ENCODE data around the gene REXO5. TPM values are rescaled to one million over a fixed set of nuclear protein-coding genes. Genes with fewer than 3 reads are reported as not detected.
"Not testable (repeated sequence)": the region's sequence is repeated elsewhere in the genome, so short reads cannot be mapped to it uniquely, and the experiment has no call there.

REXO5 gene
- total RNA-seq, 3 donors from 2014 or later = 3.0 to 6.9 (median 4.1) TPM

GRCh38 chr16:20859229-20859628 is 52.9 kb downstream of the REXO5 start:
- Histone ChIP-seq H3K4me3 (no peak overlapping the region), H3K9me3 (no peaks in the 10 kb centered on the region), H3K4me1 (ENCODE audit: low read depth) (no peaks in the 10 kb centered on the region), H3K36me3 (ENCODE audit: low read depth) (no peaks in the 10 kb centered on the region)
- ATAC-seq = no peak
- no peak for DNase-seq
- TF ChIP-seq CTCF (IDR thresholded peaks at IDR 0.05) = no peak
- intact Hi-C loops (cut with DNase I, micrococcal nuclease) = no loop called here

GRCh38 chr16:20859699-20860098 is 53.4 kb downstream of the REXO5 start:
- intact Hi-C loops (cut with DNase I, micrococcal nuclease) = no loop called here
- no peaks in the 10 kb centered on the region for H3K9me3 ChIP-seq
- H3K4me3 ChIP-seq = no peak overlapping the region
- no peaks in the 10 kb centered on the region for H3K36me3 ChIP-seq (ENCODE audit: low read depth)
- no peaks in the 10 kb centered on the region for H3K4me1 ChIP-seq (ENCODE audit: low read depth)
- no peak for ATAC-seq
- DNase-seq = no peak
- TF ChIP-seq CTCF (IDR thresholded peaks at IDR 0.05) = no peak

GRCh38 chr16:20860361-20860760 is 54.0 kb downstream of the REXO5 start:
- no peak for DNase-seq
- no peaks in the 10 kb centered on the region for H3K9me3 ChIP-seq
- H3K36me3 ChIP-seq (ENCODE audit: low read depth) = no peaks in the 10 kb centered on the region
- no peak overlapping the region for H3K4me3 ChIP-seq
- intact Hi-C loops (cut with DNase I, micrococcal nuclease) = no loop called here
- TF ChIP-seq CTCF (IDR thresholded peaks at IDR 0.05) = no peak
- no peak for ATAC-seq
- H3K4me1 ChIP-seq (ENCODE audit: low read depth) = no peaks in the 10 kb centered on the region

- H3K4me1 ChIP-seq (ENCODE audit: low read depth); H3K9me3 ChIP-seq; H3K4me3 ChIP-seq; ATAC-seq; intact Hi-C loops (cut with DNase I, micrococcal nuclease); DNase-seq; H3K36me3 ChIP-seq (ENCODE audit: low read depth): not testable (repeated sequence)
Measured at GRCh38 chr16:20860995-20861394, 54.7 kb downstream of the REXO5 start.

DNA sequence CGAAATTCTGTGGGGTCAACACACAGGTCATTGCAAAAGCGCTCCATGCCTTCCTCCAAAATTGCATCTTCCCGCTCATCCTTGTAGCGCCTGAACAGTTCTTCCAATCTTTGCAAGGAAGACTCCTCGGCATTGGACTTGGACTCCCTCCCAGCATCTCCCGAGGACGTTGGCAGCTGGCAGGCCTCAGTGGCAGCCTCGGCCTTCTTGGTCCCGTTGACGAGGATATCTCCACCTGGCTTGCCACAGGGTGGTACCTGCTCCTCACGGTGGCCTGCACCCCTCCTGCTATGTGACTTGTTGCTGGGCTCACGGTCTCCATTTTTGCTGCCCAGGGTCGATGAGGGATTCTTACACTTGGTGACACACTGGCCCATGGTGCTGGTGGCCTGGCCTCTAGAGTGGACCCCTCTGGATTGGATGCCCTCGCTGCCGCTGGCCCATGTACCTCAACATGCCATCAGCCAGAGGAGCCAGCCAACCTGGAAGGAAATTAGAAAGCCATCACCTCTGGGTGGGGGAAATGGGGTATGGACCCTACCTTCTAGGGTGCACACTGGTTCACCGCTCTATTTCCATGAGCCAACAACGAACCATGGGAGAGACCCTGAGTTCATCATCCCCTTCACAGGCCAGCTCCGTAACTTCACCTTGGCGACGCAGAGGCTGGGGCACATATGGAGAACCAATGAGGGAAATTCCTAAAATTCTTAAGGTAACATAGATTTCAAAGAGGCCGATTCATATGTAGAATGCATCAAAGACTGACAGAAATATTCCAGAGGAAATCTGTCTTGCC is 56.0 kb downstream of the REXO5 start:
- DNase-seq = no peak
- intact Hi-C loops (cut with DNase I, micrococcal nuclease) = no loop called here
- TF ChIP-seq CTCF (IDR thresholded peaks at IDR 0.05) = no peak
- no peaks in the 10 kb centered on the region for H3K36me3 ChIP-seq (ENCODE audit: low read depth)
- ATAC-seq = no peak
- H3K9me3 ChIP-seq = no peaks in the 10 kb centered on the region
- H3K4me3 ChIP-seq = no peak overlapping the region
- H3K4me1 ChIP-seq (ENCODE audit: low read depth) = peaks cover 3% of the 10 kb centered on the region

- DNase-seq; intact Hi-C loops (cut with DNase I, micrococcal nuclease); ATAC-seq; H3K4me3 ChIP-seq; H3K9me3 ChIP-seq; H3K36me3 ChIP-seq (ENCODE audit: low read depth): not testable (repeated sequence)
- H3K4me1 ChIP-seq (ENCODE audit: low read depth) = peaks cover 14% of the 10 kb centered on the region
Measured at GRCh38 chr16:20864376-20864775, 58.0 kb downstream of the REXO5 start.
